Measurements from ENCODE around the gene GRIA4. TPM values are rescaled to one million over a fixed set of nuclear protein-coding genes. Genes with fewer than 3 reads are reported as not detected.

Gene GRIA4
- total and polyA plus RNA-seq, 2 experiments from 2014 or later, result 1.3 to 3.7 TPM

DNA sequence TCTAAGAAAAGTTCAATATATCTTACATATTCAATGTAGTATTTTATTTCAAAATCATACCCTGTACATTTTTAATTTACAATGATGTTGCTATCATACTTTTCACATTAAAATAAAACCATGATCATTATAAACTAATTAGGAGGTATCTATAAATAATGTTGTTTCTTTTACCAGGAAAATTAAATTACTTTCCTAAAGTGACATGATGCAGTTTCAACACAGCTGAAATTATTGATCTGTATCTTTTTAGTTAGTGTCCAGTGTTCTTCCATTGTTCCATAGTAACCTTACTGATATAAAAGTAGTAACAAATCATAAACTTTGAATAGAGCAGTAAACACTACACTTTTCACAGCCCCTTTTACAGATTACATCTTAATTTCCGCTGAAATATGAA, 29.7 kb downstream of the GRIA4 start:
- no peaks in the 10 kb centered on the region for H3K27me3 ChIP-seq
- H3K4me1 ChIP-seq (ENCODE audit: insufficient read depth), result no peaks in the 10 kb centered on the region
- no peaks in the 10 kb centered on the region for H3K9me2 ChIP-seq (replicated peaks; ENCODE audit: insufficient read depth)
- H2AFZ ChIP-seq, result no peak overlapping the region
- H3K36me3 ChIP-seq (replicated peaks; ENCODE audit: insufficient read depth, low read depth), result no peaks in the 10 kb centered on the region
- no peak overlapping the region for H3K4me3 ChIP-seq
- no peak overlapping the region for H3K4me2 ChIP-seq
- WGBS (ENCODE audit: low lambda C conversion rate, missing lambda C conversion rate), result 86% methylated on average over 1 of the region's 1 CpG
- H3K27ac ChIP-seq, result no peak overlapping the region
- H3K79me2 ChIP-seq, result no peaks in the 10 kb centered on the region
- no peak for TF ChIP-seq EZH2 (IDR thresholded peaks at IDR 0.05; ENCODE audit: borderline replicate concordance)
- TF ChIP-seq, protein P1, sequence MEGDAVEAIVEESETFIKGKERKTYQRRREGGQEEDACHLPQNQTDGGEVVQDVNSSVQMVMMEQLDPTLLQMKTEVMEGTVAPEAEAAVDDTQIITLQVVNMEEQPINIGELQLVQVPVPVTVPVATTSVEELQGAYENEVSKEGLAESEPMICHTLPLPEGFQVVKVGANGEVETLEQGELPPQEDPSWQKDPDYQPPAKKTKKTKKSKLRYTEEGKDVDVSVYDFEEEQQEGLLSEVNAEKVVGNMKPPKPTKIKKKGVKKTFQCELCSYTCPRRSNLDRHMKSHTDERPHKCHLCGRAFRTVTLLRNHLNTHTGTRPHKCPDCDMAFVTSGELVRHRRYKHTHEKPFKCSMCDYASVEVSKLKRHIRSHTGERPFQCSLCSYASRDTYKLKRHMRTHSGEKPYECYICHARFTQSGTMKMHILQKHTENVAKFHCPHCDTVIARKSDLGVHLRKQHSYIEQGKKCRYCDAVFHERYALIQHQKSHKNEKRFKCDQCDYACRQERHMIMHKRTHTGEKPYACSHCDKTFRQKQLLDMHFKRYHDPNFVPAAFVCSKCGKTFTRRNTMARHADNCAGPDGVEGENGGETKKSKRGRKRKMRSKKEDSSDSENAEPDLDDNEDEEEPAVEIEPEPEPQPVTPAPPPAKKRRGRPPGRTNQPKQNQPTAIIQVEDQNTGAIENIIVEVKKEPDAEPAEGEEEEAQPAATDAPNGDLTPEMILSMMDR (IDR thresholded peaks at IDR 0.05; ENCODE audit: poor library complexity), result no peak
- TF ChIP-seq EZH2phosphoT487 (IDR thresholded peaks at IDR 0.05; ENCODE audit: low read depth, severe bottlenecking, unreplicated experiment), result no peak
- no peaks in the 10 kb centered on the region for H3K9me3 ChIP-seq (ENCODE audit: low read depth)
- no peaks in the 10 kb centered on the region for H4K20me1 ChIP-seq (ENCODE audit: insufficient read depth, poor library complexity, severe bottlenecking)
- no peak for DNase-seq (ENCODE audit: low spot score)

DNA sequence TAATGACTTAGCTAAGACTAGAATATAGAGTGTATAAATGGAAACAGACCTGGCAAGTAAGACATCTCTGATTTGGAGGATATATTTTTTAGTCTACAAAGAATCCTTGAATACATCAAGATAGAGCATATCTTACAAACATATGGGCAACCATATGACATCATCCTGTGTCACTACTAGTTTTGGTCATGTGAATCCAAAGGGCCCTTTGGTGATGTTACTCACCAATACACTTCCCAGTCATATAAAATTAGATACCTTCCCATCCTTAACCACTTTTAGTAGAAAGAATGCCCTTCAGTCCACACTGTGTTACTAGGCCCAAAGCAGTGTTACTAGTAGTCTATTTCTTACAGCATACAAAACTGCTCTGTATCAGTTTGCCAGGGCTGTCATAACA, 31.6 kb downstream of the GRIA4 start:
- H3K9me3 ChIP-seq (ENCODE audit: low read depth), result no peaks in the 10 kb centered on the region
- DNase-seq (ENCODE audit: low spot score), result no peak
- H3K9me2 ChIP-seq (replicated peaks; ENCODE audit: insufficient read depth), result no peaks in the 10 kb centered on the region
- H3K36me3 ChIP-seq (replicated peaks; ENCODE audit: insufficient read depth, low read depth), result no peaks in the 10 kb centered on the region
- TF ChIP-seq EZH2 (IDR thresholded peaks at IDR 0.05; ENCODE audit: borderline replicate concordance), result no peak
- TF ChIP-seq EZH2phosphoT487 (IDR thresholded peaks at IDR 0.05; ENCODE audit: low read depth, severe bottlenecking, unreplicated experiment), result no peak
- TF ChIP-seq, protein P1 (IDR thresholded peaks at IDR 0.05; ENCODE audit: poor library complexity), result no peak
- H3K79me2 ChIP-seq, result no peaks in the 10 kb centered on the region
- H3K4me2 ChIP-seq, result no peak overlapping the region
- H3K4me1 ChIP-seq (ENCODE audit: insufficient read depth), result no peaks in the 10 kb centered on the region
- H3K4me3 ChIP-seq, result no peak overlapping the region
- H3K27ac ChIP-seq, result no peak overlapping the region
- no peaks in the 10 kb centered on the region for H4K20me1 ChIP-seq (ENCODE audit: insufficient read depth, poor library complexity, severe bottlenecking)
- H3K27me3 ChIP-seq, result no peaks in the 10 kb centered on the region
- H2AFZ ChIP-seq, result no peak overlapping the region

DNA sequence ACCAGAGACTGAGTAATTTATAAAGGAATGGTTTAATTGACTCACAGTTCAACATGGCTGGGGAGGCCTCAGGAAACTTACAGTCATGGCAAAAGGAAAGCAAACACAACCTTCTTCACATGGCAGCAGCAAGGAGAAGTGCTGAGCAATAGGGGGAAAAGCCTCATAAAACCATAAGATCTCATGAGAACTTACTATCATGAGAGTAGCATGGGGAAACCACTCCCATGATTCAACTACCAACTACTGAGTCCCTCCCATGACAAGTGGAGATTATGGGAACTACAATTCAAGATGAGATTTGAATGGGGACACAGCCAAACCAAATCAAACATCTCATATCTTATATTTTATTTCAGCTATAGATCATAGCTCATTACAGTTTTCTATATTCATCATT, 33.0 kb downstream of the GRIA4 start:
- H3K4me3 ChIP-seq, result no peak overlapping the region
- H3K4me2 ChIP-seq, result no peak overlapping the region
- H3K36me3 ChIP-seq (replicated peaks; ENCODE audit: insufficient read depth, low read depth), result no peaks in the 10 kb centered on the region
- H3K9me2 ChIP-seq (replicated peaks; ENCODE audit: insufficient read depth), result no peaks in the 10 kb centered on the region
- H3K4me1 ChIP-seq (ENCODE audit: insufficient read depth), result no peaks in the 10 kb centered on the region
- H4K20me1 ChIP-seq (ENCODE audit: insufficient read depth, poor library complexity, severe bottlenecking), result no peaks in the 10 kb centered on the region
- no peaks in the 10 kb centered on the region for H3K79me2 ChIP-seq
- H2AFZ ChIP-seq, result no peak overlapping the region
- TF ChIP-seq, protein P1 (IDR thresholded peaks at IDR 0.05; ENCODE audit: poor library complexity), result no peak
- no peak for TF ChIP-seq EZH2phosphoT487 (IDR thresholded peaks at IDR 0.05; ENCODE audit: low read depth, severe bottlenecking, unreplicated experiment)
- no peak for TF ChIP-seq EZH2 (IDR thresholded peaks at IDR 0.05; ENCODE audit: borderline replicate concordance)
- H3K27me3 ChIP-seq, result no peaks in the 10 kb centered on the region
- H3K9me3 ChIP-seq (ENCODE audit: low read depth), result no peaks in the 10 kb centered on the region
- DNase-seq (ENCODE audit: low spot score), result no peak
- H3K27ac ChIP-seq, result no peak overlapping the region
